Measurements from ENCODE around the gene EFCC1.

The EFCC1 gene

DNA sequence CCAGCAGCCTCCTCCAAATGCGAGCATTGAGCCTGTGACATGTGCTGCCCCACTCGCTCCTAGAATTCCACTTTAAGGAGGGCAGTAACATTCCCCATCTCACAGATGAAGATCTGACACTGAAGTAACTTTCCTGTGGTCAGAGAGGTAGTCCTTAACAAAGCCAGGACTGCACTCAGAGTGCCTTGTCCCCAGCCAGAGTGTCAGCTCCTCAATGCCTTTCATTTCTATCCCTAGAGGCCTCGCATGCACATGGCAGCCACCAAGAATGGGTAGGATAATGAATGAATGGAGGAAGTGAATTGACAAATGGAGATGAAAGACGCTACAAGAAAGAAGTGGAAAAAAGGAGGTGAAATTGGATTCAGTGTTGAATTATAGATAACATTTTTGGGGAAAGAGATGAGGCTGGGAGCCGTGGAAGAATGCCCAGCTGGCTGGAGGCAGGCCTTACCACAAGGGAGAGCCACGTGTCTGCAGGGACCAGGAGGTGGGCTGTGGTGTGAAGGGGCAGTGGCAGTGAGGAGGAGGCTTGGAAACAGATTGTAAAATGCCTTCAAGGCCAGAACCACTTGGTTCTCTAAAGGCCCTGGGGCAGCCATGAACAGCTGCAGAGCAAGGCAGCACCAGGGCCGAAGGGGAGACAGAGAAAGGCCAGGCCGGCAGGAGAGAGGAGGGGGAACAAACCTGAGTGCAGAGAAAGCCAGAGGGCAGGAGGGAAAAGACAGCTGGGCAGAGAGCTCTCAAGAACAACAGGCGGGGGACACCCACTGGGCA lies 17.6 kb upstream of the EFCC1 start:
- H3K27me3 ChIP-seq (ENCODE audit: control insufficient read depth, insufficient read depth, low read length): peaks cover 5% of the 10 kb centered on the region; the same call in 1 of the 2 replicates
- no peaks in the 10 kb centered on the region for H3K36me3 ChIP-seq (ENCODE audit: control insufficient read depth, insufficient read depth, low read length)
- H3K4me1 ChIP-seq (ENCODE audit: control insufficient read depth, insufficient read depth, low read length): no peaks in the 10 kb centered on the region
- H3K4me3 ChIP-seq (ENCODE audit: low read depth, low read length): no peak overlapping the region
- H3K9me3 ChIP-seq (ENCODE audit: control insufficient read depth, insufficient read depth, low read length): no peaks in the 10 kb centered on the region
- no peak overlapping the region for H3K27ac ChIP-seq (ENCODE audit: low read depth, low read length)
- no peak overlapping the region for H3K9ac ChIP-seq (ENCODE audit: low read depth, low read length)

DNA sequence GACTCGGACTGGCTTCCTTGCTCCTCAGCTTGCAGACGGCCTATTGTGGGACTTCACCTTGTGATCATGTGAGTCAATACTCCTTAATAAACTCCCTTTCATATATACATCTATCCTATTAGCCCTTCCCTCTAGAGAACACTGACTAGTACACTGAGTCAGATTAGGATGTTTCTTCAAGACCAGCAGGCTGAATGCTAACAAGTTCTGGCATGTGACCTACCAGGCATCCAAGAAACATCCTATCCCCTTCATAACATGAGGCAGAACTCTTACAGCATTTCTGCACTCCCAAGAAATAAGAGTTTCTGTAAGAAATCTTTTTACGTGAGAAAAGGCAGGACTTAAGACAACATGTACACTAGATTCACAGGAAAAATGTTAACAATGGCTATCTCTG lies 16.5 kb upstream of the EFCC1 start:
- no peaks in the 10 kb centered on the region for H3K4me1 ChIP-seq (ENCODE audit: control insufficient read depth, insufficient read depth, low read length)
- H3K27me3 ChIP-seq (ENCODE audit: control insufficient read depth, insufficient read depth, low read length): peaks cover 5% of the 10 kb centered on the region; the same call in 1 of the 2 replicates
- no peaks in the 10 kb centered on the region for H3K9me3 ChIP-seq (ENCODE audit: control insufficient read depth, insufficient read depth, low read length)
- H3K4me3 ChIP-seq (ENCODE audit: low read depth, low read length): no peak overlapping the region
- H3K36me3 ChIP-seq (ENCODE audit: control insufficient read depth, insufficient read depth, low read length): no peaks in the 10 kb centered on the region
- H3K27ac ChIP-seq (ENCODE audit: low read depth, low read length): no peak overlapping the region
- no peak overlapping the region for H3K9ac ChIP-seq (ENCODE audit: low read depth, low read length)

DNA sequence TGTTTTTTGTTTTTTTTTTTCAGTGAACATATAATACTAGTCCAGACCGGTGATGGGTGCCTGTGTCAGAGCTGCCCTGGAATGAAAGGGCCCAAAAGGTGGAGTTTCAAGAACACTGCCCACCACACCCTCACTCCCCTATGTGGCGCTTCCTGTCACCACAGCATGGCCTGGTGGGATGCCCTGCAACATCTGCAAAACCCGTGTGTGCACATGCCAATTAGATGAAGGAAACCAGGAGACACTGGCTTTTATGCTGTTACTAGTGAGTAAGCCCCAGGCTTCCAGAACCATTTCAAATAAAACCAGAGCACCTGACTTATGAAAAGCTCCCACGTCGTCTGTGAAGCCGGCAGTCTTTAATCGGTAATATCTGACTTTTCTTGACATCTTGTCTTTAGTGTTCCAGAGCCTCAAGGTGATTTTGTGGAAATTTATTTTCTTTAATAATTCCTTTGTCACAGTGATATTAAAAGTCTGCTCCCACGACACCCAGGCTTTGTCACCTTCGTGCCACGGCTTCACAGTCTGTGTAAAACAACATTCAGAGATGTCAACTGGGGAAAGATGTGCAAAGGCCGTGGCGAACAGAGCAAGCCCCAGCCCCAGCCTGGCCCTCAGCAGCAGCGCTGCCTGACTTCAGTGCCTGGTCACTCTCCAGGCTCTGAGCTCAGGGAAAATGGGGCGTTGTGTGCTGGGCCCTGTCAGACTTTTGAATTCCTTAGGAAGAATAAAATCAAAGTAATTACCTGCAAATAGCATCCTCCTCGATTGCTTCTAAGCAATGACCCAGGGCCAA lies 13.6 kb upstream of the EFCC1 start:
- no peak overlapping the region for H3K9ac ChIP-seq (ENCODE audit: low read depth, low read length)
- peaks cover 14% of the 10 kb centered on the region for H3K27me3 ChIP-seq (ENCODE audit: control insufficient read depth, insufficient read depth, low read length)
- H3K27ac ChIP-seq (ENCODE audit: low read depth, low read length): no peak overlapping the region
- no peak overlapping the region for H3K4me3 ChIP-seq (ENCODE audit: low read depth, low read length)
- no peaks in the 10 kb centered on the region for H3K9me3 ChIP-seq (ENCODE audit: control insufficient read depth, insufficient read depth, low read length)
- H3K36me3 ChIP-seq (ENCODE audit: control insufficient read depth, insufficient read depth, low read length): no peaks in the 10 kb centered on the region
- H3K4me1 ChIP-seq (ENCODE audit: control insufficient read depth, insufficient read depth, low read length): no peaks in the 10 kb centered on the region; the same call in 1 of the 2 replicates

DNA sequence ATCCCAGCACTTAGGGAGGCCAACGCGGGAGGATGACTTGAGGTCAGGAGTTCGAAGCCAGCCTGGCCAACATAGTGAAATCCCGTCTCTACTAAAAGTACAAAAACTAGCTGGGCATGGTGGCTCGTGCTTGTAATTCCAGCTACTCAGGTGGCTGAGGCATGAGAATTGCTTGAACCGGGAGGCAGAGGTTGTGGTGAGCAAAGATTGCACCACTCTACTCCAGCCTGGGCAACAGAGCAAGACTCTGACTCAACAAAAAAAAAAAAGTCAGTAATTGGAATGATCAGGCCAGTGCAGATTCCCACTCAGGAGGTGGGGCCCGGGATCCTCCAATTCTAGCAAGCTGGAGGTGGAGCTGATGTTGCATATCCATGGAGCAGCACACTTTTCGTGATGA lies 12.8 kb upstream of the EFCC1 start:
- Histone ChIP-seq H3K9me3 (ENCODE audit: control insufficient read depth, insufficient read depth, low read length) (no peaks in the 10 kb centered on the region), H3K36me3 (ENCODE audit: control insufficient read depth, insufficient read depth, low read length) (no peaks in the 10 kb centered on the region), H3K9ac (ENCODE audit: low read depth, low read length) (no peak overlapping the region), H3K27ac (ENCODE audit: low read depth, low read length) (no peak overlapping the region), H3K27me3 (ENCODE audit: control insufficient read depth, insufficient read depth, low read length) (peaks cover 21% of the 10 kb centered on the region), H3K4me3 (ENCODE audit: low read depth, low read length) (no peak overlapping the region), H3K4me1 (ENCODE audit: control insufficient read depth, insufficient read depth, low read length) (peaks cover 8% of the 10 kb centered on the region)

GRCh38 chr3:128991355-128991895 lies 9.7 kb upstream of the EFCC1 start:
- peaks cover 48% of the 10 kb centered on the region for H3K27me3 ChIP-seq (ENCODE audit: control insufficient read depth, insufficient read depth, low read length)
- H3K27ac ChIP-seq (ENCODE audit: low read depth, low read length): no peak overlapping the region
- H3K4me3 ChIP-seq (ENCODE audit: low read depth, low read length): no peak overlapping the region
- H3K9ac ChIP-seq (ENCODE audit: low read depth, low read length): no peak overlapping the region
- peaks cover 13% of the 10 kb centered on the region for H3K4me1 ChIP-seq (ENCODE audit: control insufficient read depth, insufficient read depth, low read length)
- no peaks in the 10 kb centered on the region for H3K36me3 ChIP-seq (ENCODE audit: control insufficient read depth, insufficient read depth, low read length)
- H3K9me3 ChIP-seq (ENCODE audit: control insufficient read depth, insufficient read depth, low read length): no peaks in the 10 kb centered on the region

GRCh38 chr3:128992926-128993460 lies 8.1 kb upstream of the EFCC1 start:
- Histone ChIP-seq H3K27me3 (ENCODE audit: control insufficient read depth, insufficient read depth, low read length) (peaks cover 62% of the 10 kb centered on the region), H3K9me3 (ENCODE audit: control insufficient read depth, insufficient read depth, low read length) (no peaks in the 10 kb centered on the region), H3K36me3 (ENCODE audit: control insufficient read depth, insufficient read depth, low read length) (no peaks in the 10 kb centered on the region), H3K4me3 (ENCODE audit: low read depth, low read length) (peak overlapping the region; percentile 56), H3K27ac (ENCODE audit: low read depth, low read length) (no peak overlapping the region), H3K4me1 (ENCODE audit: control insufficient read depth, insufficient read depth, low read length) (peaks cover 13% of the 10 kb centered on the region), H3K9ac (ENCODE audit: low read depth, low read length) (no peak overlapping the region)

- Histone ChIP-seq H3K9ac (ENCODE audit: low read depth, low read length) (peak within 1 kb of the TSS; percentile 33; the same call in 1 of the 2 replicates), H3K36me3 (ENCODE audit: control insufficient read depth, insufficient read depth, low read length) (no peaks in the 10 kb centered on the region), H3K9me3 (ENCODE audit: control insufficient read depth, insufficient read depth, low read length) (no peaks in the 10 kb centered on the region), H3K27ac (ENCODE audit: low read depth, low read length) (no peak within 1 kb of the TSS), H3K4me1 (ENCODE audit: control insufficient read depth, insufficient read depth, low read length) (peaks cover 16% of the 10 kb centered on the region), H3K27me3 (ENCODE audit: control insufficient read depth, insufficient read depth, low read length) (peaks cover 68% of the 10 kb centered on the region), H3K4me3 (ENCODE audit: low read depth, low read length) (peak within 1 kb of the TSS; percentile 56)
Measured at GRCh38 chr3:128993461-128994172, 7.5 kb upstream of the EFCC1 start, which contains the start of gene CFAP92. TSS of gene CFAP92 (minus strand) at chr3:128994076. CDS start at chr3:128993304, 772 bp downstream.

DNA sequence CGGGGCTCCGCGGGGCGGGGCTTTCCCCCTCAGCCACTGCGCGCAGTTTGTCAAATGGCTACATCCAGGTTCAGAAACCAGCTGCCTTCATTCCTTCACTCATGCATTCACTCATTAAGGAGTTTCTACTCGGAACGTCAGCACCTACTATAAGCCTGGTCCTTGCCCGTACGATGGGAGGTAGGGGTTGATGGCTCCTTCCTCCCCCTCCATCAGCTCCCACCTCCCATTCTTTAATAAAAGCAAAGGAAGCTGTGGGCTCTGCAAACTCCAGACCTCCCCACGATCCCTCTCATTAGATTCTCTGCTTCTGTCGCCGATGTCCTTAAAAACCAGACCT lies 7.0 kb upstream of the EFCC1 start:
- Histone ChIP-seq H3K36me3 (ENCODE audit: control insufficient read depth, insufficient read depth, low read length) (no peaks in the 10 kb centered on the region), H3K9me3 (ENCODE audit: control insufficient read depth, insufficient read depth, low read length) (no peaks in the 10 kb centered on the region), H3K4me1 (ENCODE audit: control insufficient read depth, insufficient read depth, low read length) (peaks cover 20% of the 10 kb centered on the region), H3K9ac (ENCODE audit: low read depth, low read length) (no peak overlapping the region), H3K4me3 (ENCODE audit: low read depth, low read length) (peak overlapping the region; percentile 22; the same call in 1 of the 2 replicates), H3K27ac (ENCODE audit: low read depth, low read length) (no peak overlapping the region), H3K27me3 (ENCODE audit: control insufficient read depth, insufficient read depth, low read length) (peaks cover 70% of the 10 kb centered on the region)

GRCh38 chr3:128994581-128995546 lies 6.2 kb upstream of the EFCC1 start:
- Histone ChIP-seq H3K36me3 (ENCODE audit: control insufficient read depth, insufficient read depth, low read length) (no peaks in the 10 kb centered on the region), H3K4me1 (ENCODE audit: control insufficient read depth, insufficient read depth, low read length) (peaks cover 20% of the 10 kb centered on the region), H3K9me3 (ENCODE audit: control insufficient read depth, insufficient read depth, low read length) (no peaks in the 10 kb centered on the region), H3K27ac (ENCODE audit: low read depth, low read length) (no peak overlapping the region), H3K9ac (ENCODE audit: low read depth, low read length) (no peak overlapping the region), H3K27me3 (ENCODE audit: control insufficient read depth, insufficient read depth, low read length) (peaks cover 74% of the 10 kb centered on the region), H3K4me3 (ENCODE audit: low read depth, low read length) (peak overlapping the region; percentile 22; the same call in 1 of the 2 replicates)

GRCh38 chr3:128995737-128996136 lies 5.4 kb upstream of the EFCC1 start:
- no peak overlapping the region for H3K4me3 ChIP-seq (ENCODE audit: low read depth, low read length)
- no peak overlapping the region for H3K27ac ChIP-seq (ENCODE audit: low read depth, low read length)
- peaks cover 20% of the 10 kb centered on the region for H3K4me1 ChIP-seq (ENCODE audit: control insufficient read depth, insufficient read depth, low read length)
- H3K27me3 ChIP-seq (ENCODE audit: control insufficient read depth, insufficient read depth, low read length): peaks cover 83% of the 10 kb centered on the region
- no peak overlapping the region for H3K9ac ChIP-seq (ENCODE audit: low read depth, low read length)
- no peaks in the 10 kb centered on the region for H3K36me3 ChIP-seq (ENCODE audit: control insufficient read depth, insufficient read depth, low read length)
- H3K9me3 ChIP-seq (ENCODE audit: control insufficient read depth, insufficient read depth, low read length): no peaks in the 10 kb centered on the region
